Measurements from ENCODE around the gene SLC19A2. TPM values are rescaled to one million over a fixed set of nuclear protein-coding genes. Genes with fewer than 3 reads are reported as not detected.

The SLC19A2 gene
- total and polyA plus RNA-seq, 3 donors from 2014 or later, result 14.6 to 26.5 (median 22.5) TPM

DNA sequence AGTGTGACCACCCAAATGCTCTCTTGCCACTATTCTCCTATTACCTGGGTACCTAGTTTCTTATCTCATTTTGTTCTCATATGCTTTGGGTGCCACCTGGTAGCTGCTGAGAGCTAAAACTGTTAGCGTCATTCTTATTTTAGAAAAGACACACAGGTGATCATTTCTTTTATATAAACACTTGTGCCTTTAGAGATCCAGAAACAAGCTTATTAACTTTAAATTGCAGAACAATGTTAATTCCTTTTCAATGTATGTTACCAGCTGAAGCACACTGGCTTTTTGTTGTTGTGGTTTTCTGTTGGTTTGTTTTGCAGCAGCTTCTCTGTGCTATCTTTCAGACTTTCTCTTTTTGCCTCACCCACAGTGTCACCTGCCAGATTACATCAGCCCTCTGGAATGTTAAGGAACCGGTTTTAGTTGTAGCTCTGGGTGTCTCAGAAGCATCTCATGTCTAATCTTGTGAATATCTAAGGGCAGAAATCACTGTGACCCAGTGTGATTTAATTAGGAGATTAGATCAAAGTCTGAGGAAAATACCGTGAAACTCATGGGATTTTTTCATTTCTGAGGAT, 43.4 kb upstream of the SLC19A2 start:
- no peaks in the 10 kb centered on the region for H3K36me3 ChIP-seq (ENCODE audit: low read depth, missing control alignments)
- 50 to 58% methylated on average over 3 of the region's 3 CpGs for WGBS, 2 donors
- intact Hi-C loops (cut with DNase I; ENCODE audit: low total_unique reads), result no loop called here
- H3K4me1 ChIP-seq, result peaks cover 4% of the 10 kb centered on the region
- no peak overlapping the region for H3K27ac ChIP-seq
- DNase-seq, result no peak
- H3K4me3 ChIP-seq, result no peak overlapping the region
- no peak for TF ChIP-seq CTCF (IDR thresholded peaks at IDR 0.05)
- TF ChIP-seq POLR2A (IDR thresholded peaks at IDR 0.05), result no peak
- no peaks in the 10 kb centered on the region for H3K9me3 ChIP-seq
- no peaks in the 10 kb centered on the region for H3K27me3 ChIP-seq

DNA sequence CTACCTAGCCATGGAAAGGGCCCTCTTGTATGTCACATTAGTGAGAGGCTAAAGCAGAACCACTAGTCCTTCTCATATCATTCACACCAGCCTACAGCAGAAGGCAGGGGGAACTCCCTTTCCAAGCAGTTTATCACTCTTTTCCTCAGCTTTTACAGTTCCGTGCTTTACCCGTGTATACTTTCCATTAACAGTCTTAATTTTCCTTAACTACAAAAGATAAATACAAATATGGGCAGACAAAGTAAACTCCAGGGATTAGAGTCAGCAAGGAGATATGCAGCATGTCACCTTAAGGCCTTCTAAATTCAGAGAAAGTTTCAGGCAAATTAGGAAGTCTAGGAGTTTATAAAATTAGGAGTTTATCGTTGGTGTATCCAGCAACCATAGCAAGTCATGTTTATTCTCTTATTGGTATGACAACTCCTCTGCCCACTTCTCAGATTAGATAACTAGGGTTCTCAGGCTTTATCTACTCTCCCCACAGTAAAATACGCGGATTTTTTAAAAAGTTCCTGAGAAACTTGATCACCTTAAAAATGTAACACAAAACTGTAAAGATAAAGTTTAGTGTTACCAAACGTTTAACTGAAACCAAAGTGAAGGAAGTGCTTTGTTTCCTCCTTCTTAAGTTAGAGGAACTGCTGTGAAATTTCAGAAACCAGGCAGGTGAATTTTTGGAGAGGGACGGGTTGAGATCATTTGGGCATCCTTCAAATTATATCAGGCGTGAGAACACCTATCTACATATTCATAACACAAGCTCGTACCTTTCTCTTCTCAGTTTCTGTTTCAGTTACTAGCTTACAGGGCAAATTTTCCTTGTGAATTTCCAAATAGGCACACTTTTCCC, 42.7 kb upstream of the SLC19A2 start:
- peaks cover 4% of the 10 kb centered on the region for H3K4me1 ChIP-seq
- no peak overlapping the region for H3K27ac ChIP-seq
- intact Hi-C loops (cut with DNase I; ENCODE audit: low total_unique reads), result no loop called here
- H3K36me3 ChIP-seq (ENCODE audit: low read depth, missing control alignments), result no peaks in the 10 kb centered on the region
- TF ChIP-seq POLR2A (IDR thresholded peaks at IDR 0.05) (no peak), CTCF (IDR thresholded peaks at IDR 0.05) (no peak)
- no peaks in the 10 kb centered on the region for H3K9me3 ChIP-seq
- no peak for DNase-seq
- no peaks in the 10 kb centered on the region for H3K27me3 ChIP-seq
- no peak overlapping the region for H3K4me3 ChIP-seq
- 57 to 73% methylated on average over 9 of the region's 9 CpGs for WGBS, 2 donors

DNA sequence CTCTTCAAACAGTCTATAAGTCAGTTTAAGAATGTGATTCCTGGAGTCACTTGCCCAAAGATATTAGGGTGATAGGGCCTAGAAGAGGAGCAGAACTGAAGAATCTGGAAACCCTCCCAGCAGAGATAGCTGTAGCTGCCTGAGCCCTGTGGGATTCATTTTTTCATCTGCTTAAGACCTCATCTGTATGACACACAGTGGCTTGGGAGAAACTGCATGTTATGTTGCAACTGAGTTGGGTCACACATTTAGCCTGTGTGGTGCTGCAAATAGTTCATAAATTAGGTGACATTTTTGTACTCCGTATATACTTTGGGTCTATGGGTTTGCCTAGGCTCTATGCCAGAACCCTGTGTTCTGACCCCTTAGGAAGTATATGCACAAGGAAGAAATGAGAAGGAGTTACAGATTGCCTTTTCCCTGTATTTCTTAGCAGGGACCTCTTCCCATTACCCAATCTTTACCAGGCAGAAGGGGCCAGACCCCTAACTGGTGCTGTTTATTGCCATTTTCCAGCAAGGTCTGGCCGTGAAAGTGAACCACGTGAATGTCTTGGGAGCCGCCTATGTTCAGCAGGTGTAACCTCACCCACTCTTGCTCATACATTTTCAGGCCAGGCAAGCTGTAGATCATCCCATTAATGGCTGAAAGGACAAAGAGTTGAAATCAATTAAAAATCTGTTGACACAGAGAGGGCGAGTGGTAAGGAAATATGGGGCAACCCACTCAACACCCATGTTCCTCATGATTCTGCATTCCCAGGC, 41.9 kb upstream of the SLC19A2 start:
- Histone ChIP-seq H3K4me3 (no peak overlapping the region), H3K27me3 (no peaks in the 10 kb centered on the region), H3K4me1 (peaks cover 4% of the 10 kb centered on the region), H3K9me3 (no peaks in the 10 kb centered on the region), H3K36me3 (ENCODE audit: low read depth, missing control alignments) (no peaks in the 10 kb centered on the region), H3K27ac (peak overlapping the region in 1 of 2 donors; percentile 43)
- no peak for DNase-seq
- WGBS, 2 donors, result 81 to 92% methylated on average over 5 of the region's 5 CpGs
- intact Hi-C loops (cut with DNase I; ENCODE audit: low total_unique reads), result no loop called here
- TF ChIP-seq POLR2A (IDR thresholded peaks at IDR 0.05), result no peak
- no peak for TF ChIP-seq CTCF (IDR thresholded peaks at IDR 0.05)

- Histone ChIP-seq H3K27me3 (no peaks in the 10 kb centered on the region), H3K4me3 (no peak overlapping the region), H3K4me1 (peaks cover 4% of the 10 kb centered on the region), H3K9me3 (no peaks in the 10 kb centered on the region), H3K36me3 (ENCODE audit: low read depth, missing control alignments) (no peaks in the 10 kb centered on the region), H3K27ac (peak overlapping the region in 1 of 2 donors; percentile 43)
- no peak for DNase-seq
- WGBS, 2 donors, result 60 to 69% methylated on average over 3 of the region's 3 CpGs
- TF ChIP-seq CTCF (IDR thresholded peaks at IDR 0.05), result no peak
- intact Hi-C loops (cut with DNase I; ENCODE audit: low total_unique reads), result no loop called here
Measured at GRCh38 chr1:169527001-169527400, 41.3 kb upstream of the SLC19A2 start.
